ENCODE results near the gene RARRES2. TPM values are rescaled to one million over a fixed set of nuclear protein-coding genes. Genes with fewer than 3 reads are reported as not detected.

RARRES2 gene
- total RNA-seq, 1 donor from 2014 or later: not detected

DNA sequence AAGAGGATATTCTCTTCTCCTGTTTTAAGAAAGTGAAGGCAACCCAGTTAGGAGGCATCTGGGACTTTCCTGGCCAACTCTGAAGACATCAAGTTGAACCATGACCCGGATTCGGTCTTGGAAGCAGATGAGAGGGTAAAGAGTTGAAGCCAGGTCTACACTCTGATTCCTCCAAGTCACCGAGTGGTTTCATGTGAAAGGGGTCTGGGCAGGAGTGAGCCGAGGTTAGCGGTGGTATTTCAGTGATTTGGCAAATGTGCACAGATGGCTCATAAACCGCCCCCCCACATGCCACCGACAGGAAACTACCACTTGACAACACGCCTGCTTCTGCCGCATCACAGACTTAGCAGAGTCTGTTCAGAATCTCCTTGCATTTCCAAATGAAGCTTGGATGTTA is 15.8 kb upstream of the RARRES2 start:
- POLR2A ChIA-PET: interaction anchor here (1.0 to 3.4 kb wide), 7 partner anchors 9 to 76 kb away, joined by 3 to 34 read pairs (median 7); partner anchors contain the start of gene REPIN1
- no peaks in the 10 kb centered on the region for H3K9me3 Mint-ChIP-seq
- peaks cover 24% of the 10 kb centered on the region for H3K4me1 Mint-ChIP-seq
- TF ChIP-seq, protein P1, sequence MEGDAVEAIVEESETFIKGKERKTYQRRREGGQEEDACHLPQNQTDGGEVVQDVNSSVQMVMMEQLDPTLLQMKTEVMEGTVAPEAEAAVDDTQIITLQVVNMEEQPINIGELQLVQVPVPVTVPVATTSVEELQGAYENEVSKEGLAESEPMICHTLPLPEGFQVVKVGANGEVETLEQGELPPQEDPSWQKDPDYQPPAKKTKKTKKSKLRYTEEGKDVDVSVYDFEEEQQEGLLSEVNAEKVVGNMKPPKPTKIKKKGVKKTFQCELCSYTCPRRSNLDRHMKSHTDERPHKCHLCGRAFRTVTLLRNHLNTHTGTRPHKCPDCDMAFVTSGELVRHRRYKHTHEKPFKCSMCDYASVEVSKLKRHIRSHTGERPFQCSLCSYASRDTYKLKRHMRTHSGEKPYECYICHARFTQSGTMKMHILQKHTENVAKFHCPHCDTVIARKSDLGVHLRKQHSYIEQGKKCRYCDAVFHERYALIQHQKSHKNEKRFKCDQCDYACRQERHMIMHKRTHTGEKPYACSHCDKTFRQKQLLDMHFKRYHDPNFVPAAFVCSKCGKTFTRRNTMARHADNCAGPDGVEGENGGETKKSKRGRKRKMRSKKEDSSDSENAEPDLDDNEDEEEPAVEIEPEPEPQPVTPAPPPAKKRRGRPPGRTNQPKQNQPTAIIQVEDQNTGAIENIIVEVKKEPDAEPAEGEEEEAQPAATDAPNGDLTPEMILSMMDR (IDR thresholded peaks at IDR 0.05): no peak
- DNase-seq (no peak), ATAC-seq (ENCODE audit: low read depth) (peak; percentile 72)
- H3K27ac Mint-ChIP-seq: peak overlapping the region; percentile 68
- CTCF ChIA-PET: interaction anchor here (1.4 to 5.1 kb wide), 5 partner anchors 8 to 65 kb away, joined by 3 to 24 read pairs (median 6); a partner anchor contains a TSS
- intact Hi-C loops (cut with micrococcal nuclease): loop anchor here (2.0 to 10.0 kb wide), 2 partner anchors 34 to 398 kb away; partner anchors contain the start of genes ACTR3C and LRRC61
- no peak overlapping the region for H3K4me3 Mint-ChIP-seq
- H3K36me3 Mint-ChIP-seq (ENCODE audit: low read depth): no peaks in the 10 kb centered on the region
- H3K27me3 Mint-ChIP-seq: no peaks in the 10 kb centered on the region

DNA sequence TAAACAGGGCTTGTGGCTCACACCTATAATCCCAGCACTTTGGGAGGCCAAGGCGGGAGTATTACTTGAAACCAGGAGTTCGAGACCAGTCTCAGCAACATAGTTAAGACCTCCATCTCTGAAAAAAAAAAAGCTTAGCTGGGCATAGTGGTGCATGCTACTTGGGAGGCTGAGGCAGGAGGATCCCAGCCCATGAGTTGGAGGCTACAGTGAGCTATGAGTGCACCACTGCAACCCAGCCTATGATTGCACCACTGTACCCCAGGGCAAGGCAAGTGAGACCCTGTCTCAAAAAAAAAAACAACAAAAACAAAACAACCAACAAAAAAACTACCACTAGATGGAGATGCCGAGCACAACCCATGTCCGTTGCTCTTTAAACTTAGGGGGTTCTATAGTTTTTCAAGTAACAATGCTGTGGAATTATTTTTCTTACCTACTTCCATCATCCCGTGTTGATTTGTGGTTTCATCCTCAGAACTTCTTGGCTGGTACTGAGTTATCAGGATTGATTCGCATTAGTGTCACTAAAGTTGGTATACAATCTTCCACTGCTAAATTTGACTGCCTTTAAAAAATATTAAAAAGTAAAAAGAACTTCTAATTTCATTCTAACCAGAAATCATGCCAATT is 15.0 kb upstream of the RARRES2 start:
- DNase-seq (no peak), ATAC-seq (ENCODE audit: low read depth) (peak; percentile 57)
- TF ChIP-seq, protein P1 (IDR thresholded peaks at IDR 0.05): peak; percentile 31
- H3K4me1 Mint-ChIP-seq: peaks cover 16% of the 10 kb centered on the region
- CTCF ChIA-PET: interaction anchor here (0.7 to 5.1 kb wide), 12 partner anchors 9 to 93 kb away, joined by 3 to 24 read pairs (median 5); a partner anchor contains a TSS
- no peaks in the 10 kb centered on the region for H3K36me3 Mint-ChIP-seq (ENCODE audit: low read depth)
- H3K4me3 Mint-ChIP-seq: no peak overlapping the region
- POLR2A ChIA-PET: interaction anchor here (0.6 to 3.4 kb wide), 7 partner anchors 9 to 63 kb away, joined by 3 to 34 read pairs (median 3); partner anchors contain the start of gene REPIN1
- no peaks in the 10 kb centered on the region for H3K27me3 Mint-ChIP-seq
- no peak overlapping the region for H3K27ac Mint-ChIP-seq
- intact Hi-C loops (cut with micrococcal nuclease): loop anchor here (1.0 to 10.0 kb wide), 6 partner anchors 9 to 398 kb away; partner anchors contain the start of genes ACTR3C, LRRC61 and ZNF775
- H3K9me3 Mint-ChIP-seq: no peaks in the 10 kb centered on the region

DNA sequence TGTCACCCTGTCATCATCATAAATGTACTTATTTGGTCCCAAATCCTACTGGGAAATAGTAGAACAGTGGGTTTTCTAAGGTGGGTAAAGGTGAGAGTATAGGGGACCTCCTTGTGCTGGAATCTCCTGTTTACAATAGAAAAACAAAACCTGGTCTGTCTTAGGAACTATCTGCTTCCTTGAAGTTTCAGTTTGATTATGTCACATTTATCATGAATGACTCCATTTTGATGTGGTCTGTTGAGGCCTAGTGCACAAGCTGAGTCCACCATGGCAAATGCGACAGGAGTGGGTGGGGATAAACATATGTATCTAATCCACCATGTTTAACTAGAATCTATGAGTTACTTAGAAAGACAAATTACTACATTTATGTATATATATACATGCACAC is 14.2 kb upstream of the RARRES2 start:
- Mint-ChIP-seq H3K4me3 (no peak overlapping the region), H3K4me1 (peaks cover 16% of the 10 kb centered on the region), H3K27ac (no peak overlapping the region), H3K27me3 (no peaks in the 10 kb centered on the region), H3K9me3 (no peaks in the 10 kb centered on the region), H3K36me3 (ENCODE audit: low read depth) (no peaks in the 10 kb centered on the region)
- ChIA-PET CTCF (interaction anchor here (0.7 to 5.1 kb wide), 13 partner anchors 10 to 93 kb away, joined by 3 to 24 read pairs (median 5); a partner anchor contains a TSS), POLR2A (interaction anchor here (0.7 to 1.5 kb wide), 6 partner anchors 10 to 66 kb away, joined by 3 to 5 read pairs (median 4); a partner anchor contains a TSS)
- ATAC-seq (ENCODE audit: low read depth) (no peak), DNase-seq (no peak)
- intact Hi-C loops (cut with micrococcal nuclease): loop anchor here (1.0 to 10.0 kb wide), 6 partner anchors 10 to 399 kb away; partner anchors contain the start of genes ACTR3C, LRRC61 and ZNF775
- TF ChIP-seq, protein P1 (IDR thresholded peaks at IDR 0.05): no peak

DNA sequence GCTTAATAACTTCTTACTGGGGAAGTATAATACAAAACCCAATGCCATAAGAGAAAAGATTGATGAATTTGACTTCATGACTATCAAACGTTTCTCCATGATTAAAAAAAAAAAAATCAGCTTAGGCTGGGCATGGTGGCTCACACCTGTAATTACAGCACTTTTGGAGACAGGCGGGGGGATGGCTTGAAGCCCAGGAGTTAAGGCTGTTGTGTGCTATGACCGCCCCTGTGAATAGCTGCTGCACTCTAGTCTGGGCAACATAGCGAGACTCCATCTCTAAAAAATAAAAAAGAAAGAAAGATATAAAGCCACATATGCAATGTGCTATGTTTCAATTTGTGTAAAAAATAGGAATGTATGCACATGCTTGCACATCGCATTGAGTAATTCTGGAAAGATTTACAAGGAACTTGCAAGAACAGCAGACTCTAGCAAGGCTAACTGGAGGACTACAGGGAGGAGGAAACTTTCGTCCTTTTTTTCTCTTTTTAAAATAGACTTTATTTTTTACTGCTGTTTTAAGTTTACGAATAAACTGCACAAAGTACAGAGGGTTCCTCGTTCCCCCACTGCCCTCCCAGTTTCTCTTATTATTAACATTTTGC is 10.3 kb upstream of the RARRES2 start:
- H3K9me3 Mint-ChIP-seq: no peaks in the 10 kb centered on the region
- peaks cover 5% of the 10 kb centered on the region for H3K4me1 Mint-ChIP-seq
- CTCF ChIA-PET: no interaction called here
- TF ChIP-seq, protein P1 (IDR thresholded peaks at IDR 0.05): no peak
- peaks cover 2% of the 10 kb centered on the region for H3K27me3 Mint-ChIP-seq
- no peaks in the 10 kb centered on the region for H3K36me3 Mint-ChIP-seq (ENCODE audit: low read depth)
- H3K27ac Mint-ChIP-seq: no peak overlapping the region
- ATAC-seq (ENCODE audit: low read depth) (no peak), DNase-seq (no peak)
- POLR2A ChIA-PET: no interaction called here
- H3K4me3 Mint-ChIP-seq: no peak overlapping the region
- intact Hi-C loops (cut with micrococcal nuclease): loop anchor here (10.0 kb wide), 1 partner anchor 403 kb away; no protein-coding TSS in a partner anchor

DNA sequence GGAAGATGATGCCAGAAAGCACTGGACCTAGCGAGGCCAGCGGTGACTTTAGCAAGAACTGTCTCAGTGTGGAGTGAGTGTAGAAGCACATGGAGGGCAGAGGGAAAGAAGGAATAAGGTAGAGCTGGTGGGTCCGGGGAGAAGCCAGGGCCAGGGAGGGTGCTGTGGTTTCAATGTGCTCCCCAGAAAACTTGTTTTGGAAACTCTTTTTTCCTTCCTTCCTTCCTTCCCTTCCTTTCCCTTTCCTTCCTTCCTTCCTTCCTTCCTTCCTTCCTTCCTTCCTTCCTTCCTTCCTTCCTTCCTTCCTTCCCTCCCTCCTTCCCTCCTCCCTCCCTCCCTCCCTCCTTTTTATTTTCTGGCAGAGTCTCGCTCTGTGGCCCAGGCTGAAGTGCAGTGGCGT is 5.5 kb upstream of the RARRES2 start:
- H3K4me1 Mint-ChIP-seq: peaks cover 2% of the 10 kb centered on the region
- POLR2A ChIA-PET: no interaction called here
- peaks cover 4% of the 10 kb centered on the region for H3K9me3 Mint-ChIP-seq
- H3K27ac Mint-ChIP-seq: no peak overlapping the region
- ATAC-seq (ENCODE audit: low read depth) (no peak), DNase-seq (no peak)
- TF ChIP-seq, protein P1 (IDR thresholded peaks at IDR 0.05): no peak
- no peak overlapping the region for H3K4me3 Mint-ChIP-seq
- H3K27me3 Mint-ChIP-seq: peaks cover 21% of the 10 kb centered on the region
- CTCF ChIA-PET: no interaction called here
- intact Hi-C loops (cut with micrococcal nuclease): no loop called here
- H3K36me3 Mint-ChIP-seq (ENCODE audit: low read depth): no peaks in the 10 kb centered on the region

All from activated B cell treated with CpG ODN at 0.5 μM for 24 hours (primary cell).